ENCODE results near the gene IDH3B.
"Not testable (repeated sequence)": the region's sequence is repeated elsewhere in the genome, so short reads cannot be mapped to it uniquely, and the experiment has no call there.

IDH3B gene

DNA sequence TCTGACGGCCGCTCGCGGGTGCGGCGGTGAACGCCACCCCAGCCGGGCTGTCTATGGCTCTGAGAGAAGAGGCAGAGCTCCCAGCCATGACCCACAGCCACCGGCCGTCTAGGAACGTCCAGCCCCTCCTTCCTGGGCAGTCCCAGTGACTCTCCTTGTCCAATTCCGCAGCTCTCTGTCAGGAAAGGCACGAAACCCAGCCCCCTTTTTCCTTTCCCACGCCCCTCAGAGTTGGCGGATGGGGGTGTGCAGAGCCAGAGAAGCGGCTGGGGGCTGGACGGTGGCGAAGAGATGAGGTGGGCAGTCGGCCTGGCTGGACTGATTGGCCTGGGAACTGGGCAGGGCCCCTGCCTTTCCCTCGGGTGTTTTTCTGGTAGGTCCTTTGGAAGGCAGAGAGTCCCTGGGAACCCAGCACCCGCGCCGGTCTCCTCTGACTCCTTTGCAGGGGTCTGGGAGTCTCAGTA, 30.0 kb upstream of the IDH3B start:
- DNase-seq = peak; percentile 47

DNA sequence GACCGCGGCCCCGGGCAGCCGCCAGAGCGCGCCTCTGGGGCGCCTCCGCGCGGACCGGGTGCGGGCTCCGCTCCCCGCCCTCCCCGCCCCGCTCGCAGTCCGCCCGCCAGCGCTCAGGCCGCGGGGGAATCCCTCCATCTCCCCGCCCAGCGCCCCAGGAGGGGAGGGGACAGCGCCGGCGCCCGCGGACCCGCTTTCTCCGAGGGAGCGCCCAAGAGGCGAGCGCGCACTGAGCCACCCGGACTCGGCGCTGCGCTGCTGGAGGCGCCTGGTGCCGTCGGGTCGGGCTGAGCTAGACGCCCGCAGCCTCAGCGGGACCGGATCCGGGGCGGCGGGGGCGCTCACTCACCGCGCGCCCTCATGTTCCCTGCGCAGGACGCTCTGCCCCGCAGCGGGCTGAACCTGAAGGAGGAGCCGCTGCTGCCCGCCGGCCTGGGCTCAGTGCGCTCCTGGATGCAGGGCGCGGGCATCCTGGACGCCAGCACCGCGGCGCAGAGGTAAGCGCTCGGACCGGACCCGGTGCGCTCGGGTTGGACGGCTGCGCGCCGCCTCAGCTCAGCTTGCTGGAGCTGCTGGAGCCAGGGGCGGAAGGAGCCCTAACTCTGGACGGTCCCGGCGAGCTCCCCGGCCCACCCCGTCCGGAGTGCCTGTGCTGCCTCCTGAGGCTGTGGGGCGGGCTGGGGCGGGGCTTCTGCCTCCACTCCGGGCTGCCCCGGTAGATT, 29.4 kb upstream of the IDH3B start:
- DNase-seq = peak; percentile 78

DNA sequence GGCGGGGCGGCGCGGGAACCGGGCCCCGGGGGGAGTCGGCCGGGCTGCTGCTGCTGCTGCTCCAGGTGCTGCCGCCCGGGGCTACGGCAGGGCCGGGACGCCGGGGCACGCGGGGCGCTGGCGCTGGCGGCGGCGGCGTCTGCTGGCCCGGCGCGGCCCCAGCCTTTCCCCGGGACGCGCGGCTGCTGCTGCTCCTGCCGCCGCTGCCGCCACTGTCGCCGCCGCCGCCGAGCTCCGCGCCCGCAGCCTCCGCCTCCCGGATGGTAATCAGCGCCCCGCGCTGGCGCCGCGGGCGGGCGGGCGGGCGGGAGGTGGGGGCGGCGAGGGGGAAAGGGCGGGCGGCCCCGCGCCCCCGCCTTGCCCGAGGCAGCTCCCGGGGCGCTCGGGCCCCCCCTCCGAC, 28.9 kb upstream of the IDH3B start:
- DNase-seq = no peak

DNA sequence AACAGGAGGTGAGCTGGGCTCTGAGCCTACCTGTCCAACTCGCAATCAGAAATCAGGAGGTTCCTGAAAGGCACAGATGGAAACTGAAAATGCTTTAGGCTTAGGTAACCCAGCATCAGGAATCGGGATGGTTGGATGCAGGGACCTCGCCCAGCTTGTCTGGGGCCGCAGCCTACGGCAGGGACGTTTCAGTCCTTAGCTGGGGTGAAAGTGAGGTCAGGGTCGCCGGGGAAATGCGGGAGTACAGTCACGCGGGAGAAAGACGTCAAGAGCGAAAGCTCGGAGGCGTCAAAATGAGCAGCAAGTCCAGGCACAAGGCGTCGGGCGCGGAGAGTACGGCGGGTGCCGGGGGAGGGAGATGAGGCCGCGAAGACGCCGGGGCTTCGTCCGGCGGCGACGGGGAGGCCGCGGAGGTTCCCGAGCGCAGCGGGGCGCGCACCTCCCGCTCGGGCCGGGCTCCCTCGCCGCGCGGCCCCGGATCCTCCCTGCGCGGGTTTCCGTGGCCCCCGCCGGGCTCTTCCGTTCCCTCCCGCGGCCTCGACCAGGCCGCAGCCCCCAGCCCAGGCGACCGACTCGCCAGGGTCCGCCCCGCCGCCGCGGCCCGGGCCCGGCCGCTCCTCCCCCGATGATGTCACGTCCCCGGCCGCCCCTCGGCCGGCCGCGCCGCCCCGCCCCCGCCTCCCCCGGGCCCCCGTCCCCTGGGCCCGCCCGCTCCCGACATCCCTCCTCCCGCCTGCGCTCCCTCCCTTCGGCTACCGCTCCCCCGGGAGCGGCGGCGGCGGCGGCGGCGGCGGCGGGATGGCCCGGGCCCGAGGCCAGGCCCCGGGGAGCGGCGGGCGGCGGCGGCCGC, 28.2 kb upstream of the IDH3B start, which contains the start of gene EBF4:
Gene EBF4 (plus strand): TSS at position 745 of the 850 bp plus-strand sequence. CDS start 866 bp downstream, outside the sequence.
- peak; percentile 79 for DNase-seq

DNA sequence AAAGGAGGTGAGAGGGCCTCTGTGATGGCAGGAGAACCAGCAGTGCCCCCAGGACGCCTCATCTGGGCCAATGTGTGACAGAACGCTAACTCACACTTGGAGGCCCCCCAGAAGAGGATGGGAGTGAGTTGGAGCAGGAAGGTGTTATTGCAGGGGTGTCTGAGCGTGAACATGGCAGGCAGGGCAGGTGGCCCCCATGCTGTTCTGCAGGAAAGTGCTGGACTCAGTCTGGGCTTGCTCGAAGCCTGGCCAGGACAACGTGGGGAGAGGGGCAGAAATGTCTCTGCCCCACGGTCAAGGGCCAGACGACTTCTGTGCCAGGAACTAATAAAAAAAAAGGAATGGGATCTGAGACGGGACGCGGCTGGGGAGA, 27.6 kb upstream of the IDH3B start:
- DNase-seq = no peak

DNA sequence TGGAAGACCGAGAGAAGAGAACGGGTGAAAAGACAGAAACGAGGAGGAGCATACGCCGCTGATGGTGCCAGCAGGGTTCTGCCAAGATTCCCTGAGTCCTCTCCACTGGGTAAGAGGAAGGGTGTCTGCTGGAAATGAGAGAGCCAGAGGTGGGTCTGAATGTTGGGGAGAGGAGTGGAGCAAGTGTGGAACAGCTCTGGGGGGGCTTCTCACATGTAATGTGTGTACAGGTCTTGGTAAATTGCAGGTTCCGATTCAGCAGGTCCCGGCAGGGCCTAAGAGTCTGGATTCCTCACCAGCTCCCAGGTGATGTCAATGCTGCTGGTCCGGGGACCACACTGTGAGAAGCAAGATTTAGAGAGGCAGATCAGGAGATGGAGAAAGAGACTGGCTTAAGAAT, 27.1 kb upstream of the IDH3B start:
- DNase-seq = no peak

DNA sequence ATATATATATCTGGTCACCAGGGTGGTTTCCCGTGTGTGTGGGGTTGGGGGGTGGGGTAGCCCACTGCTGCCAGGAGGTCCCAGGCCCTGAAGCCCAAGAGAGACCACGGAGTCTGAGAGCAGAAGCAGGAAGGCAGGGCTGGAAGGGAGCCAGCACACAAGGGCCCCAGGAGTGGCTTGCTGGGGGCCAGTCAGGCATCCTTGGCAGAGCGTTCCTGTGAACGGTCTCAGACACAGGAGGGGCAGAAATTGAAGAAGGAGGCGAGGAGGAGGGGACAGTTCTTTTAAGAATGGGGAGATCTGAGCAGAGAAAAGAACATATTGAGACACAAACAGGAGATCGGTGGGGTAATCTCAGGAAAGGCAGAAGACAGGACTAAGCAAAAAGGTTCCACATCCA, 26.7 kb upstream of the IDH3B start:
- DNase-seq = no peak

DNA sequence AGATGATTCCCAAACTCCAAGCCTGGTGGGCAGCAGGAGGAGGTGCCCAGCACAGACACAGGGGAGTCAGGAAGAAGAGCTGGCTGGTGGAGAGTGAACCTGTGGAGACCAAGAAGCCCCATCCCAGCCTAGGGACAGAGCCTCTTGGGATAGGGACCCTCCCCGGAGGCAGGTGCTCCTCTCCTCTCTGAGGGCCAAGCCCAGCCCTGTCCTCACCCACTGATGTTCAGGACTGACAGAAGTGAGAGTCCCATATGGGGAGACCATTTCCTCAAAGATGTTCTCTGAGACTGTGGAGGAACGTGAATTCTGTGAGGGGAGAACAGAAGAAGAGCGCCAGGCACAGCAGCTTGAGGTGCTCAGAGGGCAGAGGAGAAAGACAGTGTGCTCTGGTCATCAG, 26.2 kb upstream of the IDH3B start:
- DNase-seq = no peak

DNA sequence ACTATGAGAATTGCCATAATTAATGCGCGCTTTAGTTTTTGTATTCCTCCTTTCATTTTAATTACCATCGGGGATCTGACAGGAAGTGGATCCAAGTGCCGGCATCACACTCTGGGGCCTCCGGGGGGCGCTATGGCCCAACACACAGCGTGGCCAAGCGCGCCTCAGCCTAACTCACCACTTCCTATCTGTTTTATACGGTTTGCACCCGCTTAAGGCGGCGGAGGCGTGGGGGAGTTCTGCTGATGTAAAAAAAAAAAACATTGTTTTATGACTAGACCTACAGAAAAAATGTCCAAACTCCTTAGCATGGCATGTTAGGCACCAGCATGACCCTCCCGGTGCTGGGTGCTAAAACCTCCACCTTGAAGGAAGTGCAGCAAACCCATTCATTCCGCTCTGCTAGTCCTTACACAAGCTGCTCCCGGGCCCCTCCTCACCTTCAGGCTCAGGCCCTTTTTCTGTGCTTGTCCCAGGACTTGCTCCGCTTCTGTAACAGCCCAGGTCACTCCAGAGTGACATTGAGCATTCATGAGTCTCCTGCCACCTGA, 24.1 kb upstream of the IDH3B start:
- DNase-seq = peak; percentile 82

DNA sequence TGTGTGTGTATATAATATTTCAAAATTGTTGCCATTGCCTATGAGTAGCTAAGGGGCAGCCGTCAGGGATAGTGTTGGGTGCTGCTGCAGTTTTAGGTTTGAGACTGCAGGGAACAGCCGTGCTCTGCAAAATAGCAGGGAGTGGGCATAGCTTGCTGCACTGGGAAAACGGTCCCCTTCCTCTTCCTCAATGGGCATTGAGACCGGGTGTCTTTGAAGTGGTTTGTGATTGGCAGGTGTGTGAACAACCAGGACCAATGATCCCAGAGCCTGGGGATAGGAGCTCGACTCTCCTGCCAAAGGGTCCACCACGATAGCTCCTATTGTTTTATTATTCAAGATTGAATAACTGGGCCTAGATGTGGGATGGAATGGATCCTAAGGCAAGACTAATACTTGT, 23.5 kb upstream of the IDH3B start:
- DNase-seq = no peak

DNA sequence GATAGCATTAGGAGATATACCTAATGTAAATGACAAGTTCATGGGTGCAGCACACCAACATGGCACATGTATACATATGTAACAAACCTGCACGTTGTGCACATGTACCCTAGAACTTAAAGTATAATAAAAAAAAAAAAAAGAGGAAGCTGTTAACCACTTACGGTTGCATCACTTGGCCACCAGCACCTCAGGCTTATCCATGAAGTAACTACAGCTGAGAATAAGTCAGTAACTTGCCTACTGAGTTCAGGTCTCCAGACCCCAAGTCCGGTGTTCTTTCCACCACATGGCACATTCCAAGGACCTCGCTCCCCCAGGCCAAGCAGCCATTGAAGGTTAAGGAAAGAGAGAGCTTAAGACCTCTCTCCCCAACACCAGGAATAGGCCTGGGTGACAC, 20.8 kb upstream of the IDH3B start:
- not testable (repeated sequence) for DNase-seq

DNA sequence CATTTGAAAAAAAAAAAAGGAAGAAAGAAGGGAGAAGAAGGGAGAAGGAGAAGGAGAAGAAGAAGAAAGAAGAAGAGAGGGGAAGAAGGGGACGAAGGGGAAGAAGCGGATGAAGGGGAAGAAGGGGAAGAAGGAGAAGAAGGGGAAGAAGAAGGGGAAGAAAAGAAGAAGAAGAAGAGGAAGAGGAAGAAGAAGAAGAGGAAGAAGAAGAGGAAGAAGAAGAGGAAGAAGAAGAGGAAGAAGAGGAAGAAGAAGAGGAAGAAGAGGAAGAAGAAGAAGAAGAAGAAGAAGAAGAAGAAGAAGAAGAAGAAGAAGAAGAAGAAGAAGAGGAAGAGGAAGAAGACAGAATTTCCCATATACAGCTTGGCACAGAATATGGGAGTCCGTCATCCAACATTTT, 18.0 kb upstream of the IDH3B start:
- not testable (repeated sequence) for DNase-seq

DNA sequence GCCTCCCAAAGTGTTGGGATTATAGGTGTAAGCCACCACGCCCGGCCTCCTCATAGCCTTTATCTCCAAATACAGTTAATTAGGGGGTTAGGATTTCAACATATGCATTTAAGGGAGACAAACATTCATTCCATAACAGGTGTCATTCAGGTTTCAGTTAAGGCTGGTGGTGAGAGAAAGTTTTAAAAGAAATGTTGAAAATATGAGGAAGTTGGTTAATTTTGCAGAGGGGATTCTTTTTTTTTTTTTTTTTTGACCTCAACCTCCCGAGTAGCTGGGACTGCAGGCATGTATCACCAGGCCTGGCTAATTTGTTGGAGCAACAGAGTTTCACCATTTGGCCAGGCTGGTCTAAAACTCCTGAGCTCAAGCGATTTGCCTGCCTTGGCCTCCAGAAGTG, 16.0 kb upstream of the IDH3B start:
- no peak for DNase-seq

DNA sequence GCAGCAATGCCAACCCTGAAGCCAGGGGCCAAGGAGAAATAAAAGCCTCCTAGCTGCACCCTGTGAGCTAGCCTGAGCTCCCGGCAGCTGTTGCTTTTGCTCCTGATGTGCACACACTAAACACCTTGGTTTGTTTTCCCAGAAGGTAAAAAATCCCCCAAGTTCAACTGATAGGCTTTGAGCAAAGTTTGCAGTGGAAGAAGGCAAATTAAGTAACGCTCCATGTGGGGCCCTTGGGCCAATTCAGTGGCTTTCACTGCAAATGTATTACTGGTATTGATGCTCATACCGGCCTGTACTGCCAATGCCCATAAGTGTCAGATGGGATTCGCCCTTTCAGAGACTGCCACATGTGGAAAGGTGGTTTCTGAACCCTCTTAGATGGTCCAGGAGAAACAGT, 9.4 kb upstream of the IDH3B start:
- no peak for DNase-seq

DNA sequence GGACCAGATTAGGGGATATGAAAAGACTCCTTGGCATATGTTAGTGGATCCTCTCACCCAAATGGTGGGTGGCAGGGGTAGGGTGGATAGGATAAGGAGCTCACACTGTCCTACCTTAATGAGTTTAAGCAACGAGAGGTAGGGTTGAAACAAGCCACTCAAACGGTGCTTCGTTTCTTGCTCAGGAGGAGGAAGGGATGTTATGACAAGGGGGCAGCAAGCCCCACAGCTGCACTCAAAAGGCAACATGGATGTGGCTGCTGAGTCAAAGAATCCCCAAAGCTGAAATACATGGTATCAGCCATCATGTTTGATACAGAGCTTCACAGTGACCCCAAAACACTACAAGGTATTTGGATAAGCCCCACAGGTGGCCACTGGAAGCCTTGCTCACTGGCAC, 8.4 kb upstream of the IDH3B start:
- no peak for DNase-seq

DNA sequence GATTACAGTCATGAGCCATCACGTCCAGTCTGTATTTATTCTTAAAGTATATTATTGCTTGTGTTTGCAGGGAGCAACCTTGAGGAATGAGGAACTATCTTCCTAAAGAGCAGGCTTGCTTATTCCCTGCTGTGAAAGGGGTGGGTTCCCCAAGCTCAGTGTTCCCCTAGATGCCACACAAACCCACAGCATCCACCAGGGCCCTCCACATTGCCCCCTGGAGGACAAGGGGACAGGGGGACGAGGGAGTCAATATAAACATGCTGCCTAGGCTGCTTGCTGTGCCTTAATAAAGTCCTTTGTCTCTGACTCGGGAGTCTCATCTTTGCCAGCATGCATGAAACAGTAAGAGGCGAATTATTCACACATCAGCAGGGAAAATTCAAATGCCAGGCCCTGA, 8.0 kb upstream of the IDH3B start:
- no peak for DNase-seq

DNA sequence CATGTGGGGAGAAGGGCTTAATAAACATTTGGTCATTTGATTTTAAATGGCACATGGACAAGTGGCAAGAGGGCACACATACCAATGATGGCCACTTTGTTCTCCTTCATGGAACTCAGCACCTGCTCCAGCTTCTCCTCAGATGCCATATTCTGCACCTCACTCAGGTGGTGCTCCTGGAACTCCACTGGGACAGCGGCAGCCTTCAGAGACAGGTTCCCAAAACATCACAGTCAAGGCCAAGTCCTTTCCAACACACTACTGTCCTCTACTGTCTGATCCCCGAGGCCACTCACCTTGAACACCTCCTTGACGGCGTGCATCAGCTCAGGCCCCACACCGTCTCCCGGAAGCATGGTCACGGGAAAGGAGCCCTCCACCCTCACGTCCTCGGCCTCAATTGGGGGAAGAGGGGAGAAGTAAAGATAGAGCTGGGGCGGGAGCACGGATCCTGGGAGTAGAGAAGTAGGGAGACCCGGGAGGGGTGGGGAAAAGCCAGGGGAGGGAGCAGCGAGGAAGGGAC, 591 bp downstream of the IDH3B start:
- DNase-seq = no peak

DNA sequence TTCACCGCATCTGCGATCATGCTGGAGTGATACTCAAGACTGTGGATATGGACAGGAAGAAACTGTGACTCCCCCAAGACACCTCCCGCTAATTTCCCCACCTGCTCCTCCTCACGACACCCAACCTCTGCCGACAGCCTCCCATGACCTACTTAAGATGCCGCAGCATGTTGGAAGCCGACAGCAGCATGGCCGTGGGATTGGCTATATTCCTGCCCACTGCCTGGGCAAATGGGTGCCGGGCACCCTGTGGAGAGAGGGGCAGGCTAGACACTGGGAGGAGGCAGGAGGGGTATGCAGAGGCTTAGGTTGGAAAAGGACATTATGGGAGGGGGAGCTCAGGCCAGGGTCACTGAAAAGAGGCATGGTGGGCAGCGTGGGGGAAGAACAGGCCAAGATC, 4.5 kb downstream of the IDH3B start:
- DNase-seq = no peak

DNA sequence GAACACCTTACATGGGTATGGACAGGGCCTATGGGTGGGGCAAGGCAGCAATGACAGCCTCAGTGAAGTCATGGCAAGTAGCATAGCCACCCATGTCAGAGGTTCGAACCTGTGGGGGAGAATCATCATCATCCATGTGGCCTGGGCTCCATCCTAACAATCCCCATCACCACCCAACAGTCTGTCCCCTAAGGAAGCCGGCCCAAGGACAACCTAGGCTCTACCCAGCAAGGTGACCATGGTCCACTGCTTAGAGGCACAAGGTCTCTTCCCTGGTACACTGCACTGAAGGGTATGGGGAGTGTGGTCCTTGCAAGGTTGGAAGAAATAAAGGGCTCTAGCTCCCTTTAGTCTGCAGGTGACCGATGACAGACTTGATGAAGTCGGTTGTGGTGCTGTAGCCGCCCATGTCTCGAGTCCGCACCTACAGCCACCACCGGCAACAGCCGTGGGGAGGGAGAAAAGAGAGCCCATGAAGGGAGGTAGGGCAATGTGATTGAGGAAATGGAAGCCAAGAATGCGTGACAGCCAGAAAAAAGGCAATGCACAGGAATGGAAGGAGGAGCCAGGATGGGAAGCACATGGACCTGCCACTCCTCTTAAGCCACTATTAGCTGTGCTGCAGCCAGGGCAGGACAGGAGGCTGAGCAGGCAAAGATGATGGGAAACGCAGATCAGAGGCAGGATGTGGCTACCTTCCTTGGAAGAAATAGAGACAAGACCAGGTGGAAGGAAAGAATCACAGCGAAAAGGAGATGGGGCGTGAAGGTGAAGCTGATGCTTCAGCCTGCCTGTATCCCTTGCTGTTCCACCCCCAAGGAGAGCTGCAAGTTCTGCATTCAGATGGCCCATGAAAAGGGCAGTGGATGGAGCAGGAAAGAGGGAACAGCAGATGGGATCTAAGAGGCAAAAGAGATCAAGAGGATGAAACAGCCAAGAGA, 5.3 kb downstream of the IDH3B start:
- DNase-seq = no peak

DNA sequence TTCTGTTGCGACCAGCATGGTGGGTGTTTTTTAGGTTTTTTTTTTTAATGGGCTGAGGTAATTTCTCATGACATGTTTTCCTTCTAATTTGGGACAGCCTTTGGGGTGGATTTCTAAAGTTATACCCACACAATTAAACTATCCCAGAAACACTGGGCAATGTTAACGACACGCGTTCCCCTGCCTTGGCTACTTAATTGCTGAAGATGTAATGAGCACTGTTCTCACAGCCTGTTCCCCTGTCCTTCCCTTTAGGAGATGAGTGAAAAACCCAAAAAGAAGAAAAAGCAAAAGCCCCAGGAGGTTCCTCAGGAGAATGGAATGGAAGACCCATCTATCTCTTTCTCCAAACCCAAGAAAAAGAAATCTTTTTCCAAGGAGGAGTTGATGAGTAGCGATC, 6.3 kb downstream of the IDH3B start:
- no peak for DNase-seq

DNA sequence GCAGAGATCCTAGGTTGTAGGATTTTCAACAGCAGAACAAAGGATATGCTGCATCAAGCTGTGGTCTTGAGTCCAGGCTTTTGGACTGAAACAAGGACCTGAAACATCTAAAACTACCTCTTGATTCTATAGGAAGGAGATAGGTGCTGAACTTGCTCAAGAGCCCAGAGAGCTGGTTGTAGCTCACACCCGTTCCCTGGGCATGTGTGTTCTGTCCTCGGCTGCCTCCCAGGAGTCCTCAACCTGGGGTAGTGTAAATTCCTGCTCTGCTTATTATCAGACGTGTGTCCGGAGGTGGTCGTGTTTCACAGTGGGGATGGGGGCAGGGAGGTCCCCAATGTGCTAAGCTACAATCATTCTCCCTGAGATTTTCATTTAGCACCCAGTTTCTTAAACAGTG, 6.8 kb downstream of the IDH3B start:
- no peak for DNase-seq

DNA sequence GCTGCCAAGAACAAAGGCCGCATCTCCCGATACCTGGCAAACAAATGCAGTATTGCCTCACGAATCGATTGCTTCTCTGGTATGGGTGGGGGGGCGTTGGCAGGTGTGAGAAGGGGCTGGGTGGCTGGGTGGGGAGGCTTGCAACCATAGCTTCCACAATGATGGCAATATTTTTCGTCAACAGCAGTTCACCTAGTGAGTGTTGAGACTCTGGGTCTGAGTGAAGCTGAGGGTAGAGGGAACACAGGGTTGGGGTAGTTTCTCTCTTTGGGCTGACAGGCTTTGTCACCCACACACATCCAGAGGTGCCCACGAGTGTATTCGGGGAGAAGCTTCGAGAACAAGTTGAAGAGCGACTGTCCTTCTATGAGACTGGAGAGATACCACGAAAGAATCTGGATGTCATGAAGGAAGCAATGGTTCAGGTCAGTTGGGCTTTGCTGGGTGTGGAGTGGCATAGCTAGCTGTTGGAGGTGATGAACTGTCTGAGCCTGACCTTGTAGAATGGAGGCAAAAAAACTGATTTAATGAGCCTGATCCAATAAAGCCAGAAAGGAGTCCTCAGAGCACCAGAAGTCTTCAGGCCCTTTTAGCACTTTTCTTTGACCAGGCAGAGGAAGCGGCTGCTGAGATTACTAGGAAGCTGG, 7.4 kb downstream of the IDH3B start:
- DNase-seq = no peak

All from retina (tissue), 1 donor.